Measurements from ENCODE around the gene CISTR.

DNA sequence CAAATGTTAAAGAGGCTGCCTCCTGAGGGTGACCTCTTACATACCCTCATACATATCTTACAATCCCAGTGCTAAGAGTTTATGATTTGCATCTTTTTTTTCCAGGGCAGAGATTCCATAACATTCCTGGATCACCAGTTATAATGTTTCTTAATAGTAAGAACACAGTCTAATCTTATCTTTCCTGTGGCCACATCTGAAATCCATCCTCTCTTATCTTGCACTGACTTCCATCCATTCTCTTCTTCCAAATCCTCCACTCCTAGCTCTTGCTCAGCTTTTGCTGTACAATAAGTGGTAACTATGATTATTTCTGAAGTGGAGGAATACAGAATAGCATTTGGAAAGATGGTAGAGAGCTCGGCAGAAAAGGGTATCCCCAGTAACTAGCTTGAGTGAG lies 30.8 kb downstream of the CISTR start:
- TF ChIP-seq, protein P1, sequence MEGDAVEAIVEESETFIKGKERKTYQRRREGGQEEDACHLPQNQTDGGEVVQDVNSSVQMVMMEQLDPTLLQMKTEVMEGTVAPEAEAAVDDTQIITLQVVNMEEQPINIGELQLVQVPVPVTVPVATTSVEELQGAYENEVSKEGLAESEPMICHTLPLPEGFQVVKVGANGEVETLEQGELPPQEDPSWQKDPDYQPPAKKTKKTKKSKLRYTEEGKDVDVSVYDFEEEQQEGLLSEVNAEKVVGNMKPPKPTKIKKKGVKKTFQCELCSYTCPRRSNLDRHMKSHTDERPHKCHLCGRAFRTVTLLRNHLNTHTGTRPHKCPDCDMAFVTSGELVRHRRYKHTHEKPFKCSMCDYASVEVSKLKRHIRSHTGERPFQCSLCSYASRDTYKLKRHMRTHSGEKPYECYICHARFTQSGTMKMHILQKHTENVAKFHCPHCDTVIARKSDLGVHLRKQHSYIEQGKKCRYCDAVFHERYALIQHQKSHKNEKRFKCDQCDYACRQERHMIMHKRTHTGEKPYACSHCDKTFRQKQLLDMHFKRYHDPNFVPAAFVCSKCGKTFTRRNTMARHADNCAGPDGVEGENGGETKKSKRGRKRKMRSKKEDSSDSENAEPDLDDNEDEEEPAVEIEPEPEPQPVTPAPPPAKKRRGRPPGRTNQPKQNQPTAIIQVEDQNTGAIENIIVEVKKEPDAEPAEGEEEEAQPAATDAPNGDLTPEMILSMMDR (conservative IDR thresholded peaks at IDR 0.05 in 1 of 2, IDR thresholded peaks at IDR 0.05 in 1 of 2; ENCODE audit: extremely low read depth in 1 of 2, insufficient read depth in 1 of 2, low read depth in 1 of 2, low read length in 2 of 2): no peak
- TF ChIP-seq EZH2 (IDR thresholded peaks at IDR 0.05; ENCODE audit: borderline replicate concordance, low read length): no peak

Data from mammary epithelial cell (primary cell).